Measurements from ENCODE around the gene CTXN1.

CTXN1 gene

DNA sequence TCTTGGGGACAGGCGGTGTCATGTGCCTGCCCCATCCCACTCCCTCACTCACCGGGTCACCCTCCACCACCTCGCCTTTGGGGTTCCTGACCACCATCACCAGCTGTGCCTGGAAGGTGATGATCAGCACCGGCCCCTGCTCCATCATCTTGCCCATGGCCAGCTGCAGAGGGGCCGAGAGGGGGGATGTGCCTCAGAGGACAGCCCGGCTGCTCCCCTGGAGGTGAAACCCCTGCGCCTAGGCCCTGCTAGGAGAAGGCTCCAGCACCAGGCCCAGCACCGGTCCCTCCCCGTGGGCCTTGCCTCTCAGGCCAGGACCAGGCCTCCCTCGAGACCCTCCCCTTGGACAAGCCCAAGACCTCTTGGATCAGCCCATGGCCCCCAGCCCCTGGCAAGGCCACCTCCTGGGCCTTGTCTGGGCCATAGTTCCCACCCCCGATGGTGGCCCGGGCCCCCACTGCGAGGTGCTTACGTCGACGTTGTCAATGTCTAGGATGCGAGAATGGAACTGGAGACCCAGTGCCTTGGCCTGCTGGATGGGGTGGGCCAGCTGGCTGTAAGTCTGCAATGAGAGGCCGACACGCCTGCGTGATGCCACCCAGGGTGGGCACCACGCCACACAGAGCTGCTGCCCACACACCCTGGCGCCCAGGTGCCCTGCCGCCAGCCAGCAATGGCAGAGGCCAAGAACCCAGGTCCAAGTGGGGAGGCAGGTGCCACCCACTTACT, 1.8 kb upstream of the CTXN1 start:
- no peak for TF ChIP-seq ZFX (IDR thresholded peaks at IDR 0.05)
- TF ChIP-seq, protein P1, sequence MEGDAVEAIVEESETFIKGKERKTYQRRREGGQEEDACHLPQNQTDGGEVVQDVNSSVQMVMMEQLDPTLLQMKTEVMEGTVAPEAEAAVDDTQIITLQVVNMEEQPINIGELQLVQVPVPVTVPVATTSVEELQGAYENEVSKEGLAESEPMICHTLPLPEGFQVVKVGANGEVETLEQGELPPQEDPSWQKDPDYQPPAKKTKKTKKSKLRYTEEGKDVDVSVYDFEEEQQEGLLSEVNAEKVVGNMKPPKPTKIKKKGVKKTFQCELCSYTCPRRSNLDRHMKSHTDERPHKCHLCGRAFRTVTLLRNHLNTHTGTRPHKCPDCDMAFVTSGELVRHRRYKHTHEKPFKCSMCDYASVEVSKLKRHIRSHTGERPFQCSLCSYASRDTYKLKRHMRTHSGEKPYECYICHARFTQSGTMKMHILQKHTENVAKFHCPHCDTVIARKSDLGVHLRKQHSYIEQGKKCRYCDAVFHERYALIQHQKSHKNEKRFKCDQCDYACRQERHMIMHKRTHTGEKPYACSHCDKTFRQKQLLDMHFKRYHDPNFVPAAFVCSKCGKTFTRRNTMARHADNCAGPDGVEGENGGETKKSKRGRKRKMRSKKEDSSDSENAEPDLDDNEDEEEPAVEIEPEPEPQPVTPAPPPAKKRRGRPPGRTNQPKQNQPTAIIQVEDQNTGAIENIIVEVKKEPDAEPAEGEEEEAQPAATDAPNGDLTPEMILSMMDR (conservative IDR thresholded peaks at IDR 0.05): no peak
- no peak overlapping the region for H3K27ac ChIP-seq

DNA sequence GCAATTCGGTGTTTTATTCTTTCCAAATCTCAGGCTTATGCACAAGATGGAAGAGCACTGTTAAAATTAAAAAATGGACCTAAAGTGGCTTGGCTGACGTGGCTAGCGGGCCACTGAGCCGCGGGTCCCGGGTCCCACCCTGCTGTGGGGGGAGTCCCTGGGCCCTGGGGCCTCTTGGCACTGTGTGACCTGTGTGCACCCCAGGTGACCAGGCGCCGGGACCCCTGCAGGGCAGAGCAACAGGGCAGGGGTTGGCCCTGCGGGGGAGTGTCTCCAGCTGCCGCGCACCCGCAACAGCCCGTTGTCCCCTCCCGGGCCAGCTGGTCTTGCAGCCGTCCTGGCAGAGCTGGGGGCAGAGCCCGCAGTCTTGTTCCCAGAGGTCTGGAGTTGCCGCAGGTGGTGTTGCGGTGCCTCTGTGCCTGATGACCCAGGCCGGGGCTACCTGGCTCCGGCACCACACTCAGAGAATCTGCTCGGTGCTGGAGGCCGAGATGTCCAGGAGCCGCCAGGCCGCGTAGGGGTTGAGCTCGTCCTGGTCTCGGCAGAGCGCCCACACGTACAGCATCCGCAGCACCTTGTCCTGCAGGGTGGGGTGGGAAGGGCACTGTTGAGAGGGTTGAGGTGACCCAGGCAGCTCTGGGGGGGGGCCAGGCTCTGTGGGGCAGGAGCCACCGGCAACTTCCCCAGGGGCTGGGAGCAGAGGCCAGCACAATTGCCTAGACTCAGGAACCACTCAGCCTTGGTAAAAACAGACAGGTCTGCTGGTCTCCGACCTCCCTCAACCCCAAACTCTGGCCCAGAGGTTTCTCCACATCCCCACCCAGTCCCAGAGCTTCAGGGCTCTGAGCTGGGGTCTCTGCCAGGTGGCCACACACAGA, 1.0 kb upstream of the CTXN1 start:
- TF ChIP-seq, protein P1 (conservative IDR thresholded peaks at IDR 0.05): no peak
- no peak for TF ChIP-seq ZFX (IDR thresholded peaks at IDR 0.05)
- no peak overlapping the region for H3K27ac ChIP-seq

DNA sequence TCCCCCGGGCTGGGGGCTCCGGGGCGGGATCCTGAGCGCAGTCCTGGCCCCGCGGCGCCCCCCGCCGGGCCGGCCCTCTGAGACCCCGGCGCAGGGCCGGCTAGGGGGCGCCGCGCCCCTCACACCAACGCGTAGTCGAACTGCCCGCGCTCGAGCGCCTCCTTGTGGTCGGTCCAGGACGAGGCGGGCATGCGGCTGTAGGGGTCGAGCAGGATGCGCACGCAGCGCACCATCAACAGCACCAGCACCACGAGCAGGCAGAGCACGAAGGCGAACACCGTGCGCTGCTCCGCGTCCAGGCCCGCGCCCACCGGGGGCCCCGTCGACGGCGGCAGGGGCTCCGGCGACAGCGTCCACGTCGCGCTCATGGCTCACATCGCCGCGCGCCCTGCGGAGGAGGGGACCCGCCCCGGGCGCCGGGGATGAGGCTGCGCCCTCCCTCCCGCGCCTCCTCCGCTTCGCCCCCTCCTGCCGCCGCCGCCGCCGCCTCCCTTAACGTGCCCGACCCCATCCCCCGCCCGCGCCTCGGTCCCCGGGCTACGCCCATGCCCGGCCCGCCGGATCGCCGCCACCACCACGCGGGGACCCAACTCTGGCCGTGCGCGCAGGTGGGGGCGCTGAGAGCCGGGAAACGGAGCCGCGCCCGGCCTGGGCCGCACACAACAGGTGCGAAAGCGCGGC, 624 bp downstream of the CTXN1 start:
- peak overlapping the region; percentile 66 for H3K27ac ChIP-seq
- TF ChIP-seq, protein P1 (conservative IDR thresholded peaks at IDR 0.05): peak; percentile 97
- peak; percentile 32; the same call in 1 of the 2 replicates for TF ChIP-seq ZFX (IDR thresholded peaks at IDR 0.05)

- peak overlapping the region; percentile 66 for H3K27ac ChIP-seq
- TF ChIP-seq ZFX (IDR thresholded peaks at IDR 0.05): no peak
- TF ChIP-seq, protein P1 (conservative IDR thresholded peaks at IDR 0.05): no peak
Measured at GRCh38 chr19:7924651-7925170, 1.2 kb downstream of the CTXN1 start.

DNA sequence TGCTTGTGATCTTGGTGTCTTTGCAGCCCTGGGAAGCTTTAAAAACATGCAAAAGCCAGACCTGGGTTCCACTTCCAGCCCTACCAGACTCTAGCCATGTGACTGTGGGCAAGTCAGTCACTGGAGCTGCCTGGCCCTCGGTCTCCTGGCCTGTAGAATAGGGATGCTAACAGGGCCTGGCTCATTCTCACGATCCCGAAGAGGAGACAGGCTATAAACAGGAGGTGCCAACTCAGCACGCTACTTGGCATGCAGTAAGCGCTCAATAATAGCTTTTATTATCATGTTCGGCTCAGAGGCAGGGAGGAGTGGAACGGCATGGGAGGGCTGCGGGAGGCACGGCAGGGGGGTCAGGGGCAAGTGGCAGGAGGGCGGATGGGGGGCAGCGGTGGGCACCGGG, 1.7 kb downstream of the CTXN1 start:
- H3K27ac ChIP-seq: no peak overlapping the region; the same call in 1 of the 2 replicates
- TF ChIP-seq, protein P1 (conservative IDR thresholded peaks at IDR 0.05): no peak
- no peak for TF ChIP-seq ZFX (IDR thresholded peaks at IDR 0.05)

GRCh38 chr19:7923295-7924191, 2.4 kb downstream of the CTXN1 start:
- TF ChIP-seq, protein P1 (conservative IDR thresholded peaks at IDR 0.05): no peak
- no peak for TF ChIP-seq ZFX (IDR thresholded peaks at IDR 0.05)
- no peak overlapping the region for H3K27ac ChIP-seq
